MM.1S (cell line): ENCODE data around the gene MPG.

Source experiments
- CTCF ChIP-seq: fragments of 300-600 bp; sonication (generic); IDR thresholded peaks from 2 replicates; pipeline ENCODE4 v1.5.1; 2016; ENCODE audit warnings: antibody characterized with exemption, low read length, mixed read lengths
- EZH2 ChIP-seq: fragments of 300-600 bp; sonication (generic); optimal IDR thresholded peaks from 2 replicates; pipeline ENCODE3; 2017; ENCODE audit warnings: low read depth, mild to moderate bottlenecking, antibody characterized with exemption, low read length, mixed read lengths

- TF ChIP-seq EZH2 (no peak), CTCF (no peak)
Measured at GRCh38 chr16:71210-71539, 6.8 kb upstream of the MPG start.
